Measurements from ENCODE around the gene GRK5.

DNA sequence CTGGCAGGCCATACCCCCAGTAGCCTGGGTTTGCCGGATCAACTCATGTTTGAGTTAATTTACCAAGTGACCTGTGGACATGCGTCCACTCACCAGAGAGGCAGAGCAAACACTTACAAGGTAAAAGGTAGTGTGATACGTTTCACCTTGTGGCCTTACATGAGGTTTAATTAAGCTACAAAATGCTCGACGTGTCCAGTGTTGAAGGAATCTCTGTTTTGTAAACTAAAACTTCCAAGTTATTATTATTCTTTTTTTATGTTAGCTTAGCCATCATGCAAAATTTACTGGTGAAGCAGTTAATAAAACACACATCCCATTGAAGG, 292.3 kb downstream of the GRK5 start:
- TF ChIP-seq, protein P1, sequence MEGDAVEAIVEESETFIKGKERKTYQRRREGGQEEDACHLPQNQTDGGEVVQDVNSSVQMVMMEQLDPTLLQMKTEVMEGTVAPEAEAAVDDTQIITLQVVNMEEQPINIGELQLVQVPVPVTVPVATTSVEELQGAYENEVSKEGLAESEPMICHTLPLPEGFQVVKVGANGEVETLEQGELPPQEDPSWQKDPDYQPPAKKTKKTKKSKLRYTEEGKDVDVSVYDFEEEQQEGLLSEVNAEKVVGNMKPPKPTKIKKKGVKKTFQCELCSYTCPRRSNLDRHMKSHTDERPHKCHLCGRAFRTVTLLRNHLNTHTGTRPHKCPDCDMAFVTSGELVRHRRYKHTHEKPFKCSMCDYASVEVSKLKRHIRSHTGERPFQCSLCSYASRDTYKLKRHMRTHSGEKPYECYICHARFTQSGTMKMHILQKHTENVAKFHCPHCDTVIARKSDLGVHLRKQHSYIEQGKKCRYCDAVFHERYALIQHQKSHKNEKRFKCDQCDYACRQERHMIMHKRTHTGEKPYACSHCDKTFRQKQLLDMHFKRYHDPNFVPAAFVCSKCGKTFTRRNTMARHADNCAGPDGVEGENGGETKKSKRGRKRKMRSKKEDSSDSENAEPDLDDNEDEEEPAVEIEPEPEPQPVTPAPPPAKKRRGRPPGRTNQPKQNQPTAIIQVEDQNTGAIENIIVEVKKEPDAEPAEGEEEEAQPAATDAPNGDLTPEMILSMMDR (IDR thresholded peaks at IDR 0.05), result no peak
- TF ChIP-seq POLR2A (IDR thresholded peaks at IDR 0.05) (no peak), EP300 (IDR thresholded peaks at IDR 0.05) (no peak)

Measured in tibial nerve (tissue), 4 donors.